Measurements from ENCODE around the gene JAK3.

JAK3 gene

GRCh38 chr19:17865364-17866311 is 17.9 kb upstream of the JAK3 start:
- no peak for DNase-seq (ENCODE audit: low read depth)

- no peak for DNase-seq (ENCODE audit: low read depth)
Observed at GRCh38 chr19:17863520-17864182, 15.9 kb upstream of the JAK3 start.

- no peak for DNase-seq (ENCODE audit: low read depth)
Observed at GRCh38 chr19:17862711-17863519, 15.1 kb upstream of the JAK3 start.

GRCh38 chr19:17861542-17862402 is 14.0 kb upstream of the JAK3 start:
- DNase-seq (ENCODE audit: low read depth): no peak

DNA sequence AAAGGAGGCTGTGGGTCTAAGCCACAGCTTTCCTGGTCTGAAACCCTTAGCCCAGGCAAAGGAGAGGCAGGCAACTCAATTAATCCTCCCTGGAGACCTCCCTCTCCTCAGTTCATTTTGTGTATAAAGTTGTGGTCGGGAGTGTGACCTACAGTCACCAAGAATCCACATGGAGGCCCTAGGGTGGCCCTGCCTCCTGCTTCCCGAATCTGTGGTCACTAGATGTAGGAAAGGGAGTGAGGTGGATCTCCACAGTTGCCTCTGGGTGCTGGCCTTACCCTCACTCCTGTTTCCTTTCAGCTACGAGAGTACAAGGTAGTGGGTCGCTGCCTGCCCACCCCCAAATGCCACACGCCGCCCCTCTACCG is 13.2 kb upstream of the JAK3 start:
- DNase-seq (ENCODE audit: low read depth): no peak

DNA sequence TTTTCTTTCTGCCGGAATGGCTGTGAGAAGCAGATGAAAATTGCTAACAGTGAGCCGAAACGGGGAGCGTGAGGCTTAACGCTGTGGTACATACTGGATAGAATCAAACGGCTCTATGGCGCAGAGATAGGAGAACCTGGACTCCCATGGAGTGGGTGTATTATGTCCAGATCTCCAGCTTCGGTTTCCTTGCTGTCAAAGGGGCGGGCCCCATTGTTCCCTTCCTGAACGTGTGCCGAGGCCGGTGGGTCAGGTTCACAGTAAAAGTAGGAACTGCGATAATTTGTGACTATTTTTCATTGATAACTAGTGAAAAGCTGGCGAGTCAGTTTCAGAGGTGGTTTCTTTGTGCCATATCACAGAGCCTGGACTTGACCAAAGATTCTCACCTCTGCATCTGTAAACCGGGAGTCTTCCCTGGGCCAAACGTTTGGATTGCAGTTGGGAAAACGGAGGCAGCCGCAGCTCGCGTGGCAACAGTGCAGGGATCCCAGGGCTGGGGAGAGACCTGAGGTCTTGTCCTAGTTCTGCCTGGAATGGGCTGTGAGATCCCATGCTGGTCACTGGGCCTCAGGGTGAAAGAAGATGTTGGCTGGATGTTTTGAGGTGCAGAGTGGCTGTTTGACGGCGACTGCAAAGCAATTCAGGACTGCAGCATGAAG is 12.7 kb upstream of the JAK3 start:
- DNase-seq (ENCODE audit: low read depth): no peak

DNA sequence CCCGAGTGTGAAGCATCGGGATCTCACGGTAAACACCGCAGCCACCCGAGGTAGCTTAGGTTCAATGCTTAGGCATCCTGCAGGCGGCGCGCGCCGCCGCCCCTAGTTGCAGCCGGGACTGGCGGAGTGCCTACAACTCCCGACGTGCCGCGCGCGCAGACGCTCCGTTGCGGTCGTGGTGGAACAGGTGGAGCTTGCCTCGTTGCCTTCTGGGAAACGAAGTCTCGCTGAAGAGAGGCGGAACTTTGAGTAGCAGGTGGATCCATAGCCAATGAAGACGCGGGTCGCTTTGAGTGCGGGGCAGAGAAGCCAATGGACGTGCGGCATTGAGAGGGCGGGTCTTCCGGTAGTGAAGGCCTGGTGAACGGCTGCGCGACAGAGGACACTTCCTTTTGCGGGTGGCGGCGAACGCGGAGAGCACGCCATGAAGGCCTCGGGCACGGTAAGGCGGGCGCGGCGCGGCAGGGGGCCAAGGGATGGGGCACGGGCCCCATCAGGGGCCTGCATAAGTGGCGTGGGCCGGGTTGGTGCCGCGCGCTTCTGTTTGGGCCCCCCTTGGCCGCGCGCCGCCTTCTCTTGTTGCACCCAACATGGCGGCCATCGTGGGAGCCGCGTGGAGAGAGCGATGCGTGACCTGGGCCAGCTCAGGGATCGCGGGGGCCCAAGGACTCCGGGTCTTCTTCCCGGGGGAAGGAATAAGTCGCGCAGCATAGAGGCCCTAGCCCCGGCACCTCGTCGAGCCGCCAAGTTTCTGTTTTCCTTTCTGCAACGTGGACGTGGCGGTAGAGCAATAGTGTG is 11.9 kb upstream of the JAK3 start, which contains the start of gene RPL18A:
Gene RPL18A, plus strand, starts transcription at position 378 of the 798 bp plus-strand sequence. Its CDS starts 47 bp downstream, at position 425.
- DNase-seq (ENCODE audit: low read depth): peak; percentile 97

- peak; percentile 86 for DNase-seq (ENCODE audit: low read depth)
Observed at GRCh38 chr19:17855280-17856152, 7.7 kb upstream of the JAK3 start.

GRCh38 chr19:17854061-17854460 is 6.3 kb upstream of the JAK3 start:
- DNase-seq (ENCODE audit: low read depth): no peak

DNA sequence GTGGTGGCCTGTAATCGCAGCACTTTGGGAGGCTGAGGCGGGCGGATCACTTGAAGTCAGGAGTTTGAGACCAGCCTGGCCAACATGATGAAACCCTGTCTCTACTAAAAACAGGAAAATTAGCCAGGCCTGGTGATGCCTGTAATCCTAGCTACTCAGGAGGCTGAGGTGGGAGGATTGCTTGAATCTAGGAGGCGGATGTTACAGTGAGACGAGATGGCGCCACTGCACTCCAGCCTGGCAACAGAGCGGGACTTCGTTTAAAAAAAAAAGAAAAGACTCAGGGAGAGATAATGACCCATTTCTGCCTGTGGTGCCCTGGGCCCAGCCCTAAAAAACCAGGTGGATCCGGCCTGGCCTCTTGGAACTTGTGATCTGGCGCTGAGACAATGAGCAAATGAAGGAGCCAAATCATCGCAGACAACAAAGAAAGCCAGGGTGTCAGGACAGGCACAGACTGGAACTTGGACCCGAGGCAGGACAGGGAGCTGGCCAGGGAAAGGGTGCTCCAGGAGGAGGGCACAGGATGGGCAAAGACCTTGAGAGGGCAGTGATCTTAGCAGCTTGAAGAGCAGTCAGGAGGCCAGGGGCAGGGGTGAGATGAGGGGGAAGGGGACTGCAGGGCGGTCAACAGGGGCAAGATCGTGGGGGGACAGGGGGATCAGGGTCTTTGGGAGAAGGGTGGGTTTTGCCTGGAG is 962 bp upstream of the JAK3 start:
- no peak for DNase-seq (ENCODE audit: low read depth)

DNA sequence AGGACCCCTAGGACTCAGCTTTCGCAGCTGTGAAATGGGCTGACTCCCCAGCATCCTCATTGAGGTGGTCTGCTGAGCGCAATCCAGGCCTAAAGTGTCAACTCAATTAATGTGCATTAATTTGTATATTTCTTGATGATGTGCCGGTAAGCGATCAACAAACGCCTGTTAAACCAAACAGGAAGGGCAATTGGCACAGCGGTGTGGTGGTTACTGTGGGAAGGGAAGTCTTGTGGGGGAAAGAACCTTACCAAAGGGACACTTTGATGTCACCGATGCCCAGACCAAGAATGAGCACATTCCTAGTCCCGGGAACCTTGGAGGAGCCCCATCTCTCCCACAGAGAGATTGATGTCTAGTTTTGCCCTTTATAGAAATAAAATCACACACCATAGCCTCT is 1.6 kb downstream of the JAK3 start:
- no peak for DNase-seq (ENCODE audit: low read depth)

DNA sequence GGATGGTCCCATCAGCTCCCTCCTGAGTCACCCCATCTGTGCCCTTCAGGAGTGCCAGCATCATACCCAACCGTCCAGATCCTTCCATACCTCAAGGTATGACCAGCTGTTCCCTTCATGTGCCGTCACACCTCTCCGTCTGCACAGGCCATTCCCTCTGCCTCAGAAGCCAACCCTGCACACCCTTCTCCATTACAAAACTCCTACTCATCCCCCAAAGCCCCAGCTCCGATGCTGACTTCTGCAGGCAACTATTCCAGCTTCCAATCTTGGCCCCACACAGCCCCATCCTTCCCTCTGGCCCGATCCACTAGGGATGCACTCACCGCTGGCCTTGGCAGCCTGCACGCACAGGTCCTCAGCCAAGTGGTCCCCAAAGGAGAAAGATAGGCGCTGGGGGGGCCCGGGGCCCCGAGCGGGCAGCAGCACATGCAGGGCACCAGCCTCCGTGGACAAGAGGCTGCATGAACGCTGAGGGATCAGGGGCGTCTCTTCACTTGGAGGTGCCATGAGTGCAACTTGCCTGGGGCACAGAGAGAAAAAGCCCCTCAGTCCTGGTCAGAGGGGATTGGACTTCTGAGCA is 3.8 kb downstream of the JAK3 start:
- DNase-seq (ENCODE audit: low read depth): no peak

GRCh38 chr19:17843292-17843827 is 4.4 kb downstream of the JAK3 start:
- DNase-seq (ENCODE audit: low read depth): no peak

GRCh38 chr19:17842663-17843291 is 5.0 kb downstream of the JAK3 start:
- DNase-seq (ENCODE audit: low read depth): no peak

DNA sequence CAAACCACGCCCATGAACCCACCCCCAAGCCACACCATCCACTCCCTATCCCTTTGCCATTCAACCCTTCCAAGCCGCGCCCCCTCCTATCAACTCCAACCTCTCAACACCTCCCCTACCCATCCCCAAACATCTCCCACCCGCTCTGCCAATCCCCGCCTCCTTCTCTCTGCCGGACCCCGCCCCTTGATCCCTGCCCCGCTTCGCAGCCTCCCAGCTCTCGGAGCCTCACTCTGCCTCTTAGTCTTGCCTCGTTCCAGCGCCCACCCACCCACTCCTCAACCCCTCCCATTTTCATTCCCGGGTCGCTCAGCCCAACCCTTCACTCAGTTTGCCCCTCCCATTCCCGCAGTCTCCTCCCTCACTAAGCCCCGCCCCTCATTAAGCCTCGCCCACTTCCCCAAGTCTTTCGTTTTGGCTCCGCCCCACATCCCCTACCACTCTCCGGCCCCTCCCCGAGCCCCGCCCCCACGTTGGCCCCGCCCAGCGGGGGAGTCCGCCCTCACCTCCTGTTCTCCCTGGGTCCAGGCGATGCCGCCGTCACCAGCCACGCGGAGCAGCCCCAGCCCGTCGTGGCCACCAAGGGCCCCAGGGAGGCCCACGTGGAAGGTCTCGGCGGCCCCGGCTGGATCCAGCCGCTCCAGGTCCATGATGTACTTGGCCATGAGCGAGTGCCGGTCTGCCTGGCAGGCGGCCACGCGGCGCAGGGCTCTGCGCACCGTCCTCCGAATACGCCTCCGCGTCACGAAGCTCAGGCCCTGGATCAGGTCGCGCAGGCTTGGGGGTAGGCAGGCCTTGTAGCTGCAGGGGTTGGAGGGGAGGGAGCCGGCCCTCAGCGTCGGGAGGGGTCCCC is 5.7 kb downstream of the JAK3 start:
- peak; percentile 60 for DNase-seq (ENCODE audit: low read depth)

- DNase-seq (ENCODE audit: low read depth): no peak
Observed at GRCh38 chr19:17841371-17841809, 6.4 kb downstream of the JAK3 start.
